ENCODE results near the gene CDH8.
"Not testable (repeated sequence)": the region's sequence is repeated elsewhere in the genome, so short reads cannot be mapped to it uniquely, and the experiment has no call there.

Gene CDH8

GRCh38 chr16:61715393-61715792 lies 320.8 kb downstream of the CDH8 start:
- Histone ChIP-seq H3K27ac (replicated peaks) (no peak overlapping the region), H3K4me3 (replicated peaks; ENCODE audit: insufficient read depth, low read length) (no peak overlapping the region), H3K27me3 (ENCODE audit: insufficient read depth, poor library complexity, severe bottlenecking) (no peaks in the 10 kb centered on the region)
- TF ChIP-seq POLR2AphosphoS5 (IDR thresholded peaks at IDR 0.05; ENCODE audit: low read depth): no peak
- no peak for TF ChIP-seq GABPA (IDR thresholded peaks at IDR 0.05; ENCODE audit: low read depth)
- TF ChIP-seq CTCF (IDR thresholded peaks at IDR 0.05; ENCODE audit: insufficient read depth, low read length): no peak
- no peak for TF ChIP-seq SPI1 (IDR thresholded peaks at IDR 0.05; ENCODE audit: borderline replicate concordance, low read depth)
- TF ChIP-seq REST (IDR thresholded peaks at IDR 0.05; ENCODE audit: insufficient replicate concordance, low read depth): no peak
- DNase-seq (ENCODE audit: low read depth in 1 of 2, low spot score in 1 of 2): no peak

- H3K4me3 ChIP-seq (replicated peaks; ENCODE audit: insufficient read depth, low read length): no peak overlapping the region
- TF ChIP-seq SPI1 (IDR thresholded peaks at IDR 0.05; ENCODE audit: borderline replicate concordance, low read depth) (no peak), GABPA (IDR thresholded peaks at IDR 0.05; ENCODE audit: low read depth) (no peak), CTCF (IDR thresholded peaks at IDR 0.05; ENCODE audit: insufficient read depth, low read length) (no peak), REST (IDR thresholded peaks at IDR 0.05; ENCODE audit: insufficient replicate concordance, low read depth) (no peak), POLR2AphosphoS5 (IDR thresholded peaks at IDR 0.05; ENCODE audit: low read depth) (no peak)
- no peak for DNase-seq (ENCODE audit: low read depth in 1 of 2, low spot score in 1 of 2)
- no peak overlapping the region for H3K27ac ChIP-seq (replicated peaks)
- H3K27me3 ChIP-seq (ENCODE audit: insufficient read depth, poor library complexity, severe bottlenecking): no peaks in the 10 kb centered on the region
These were observed 322.5 kb downstream of the CDH8 start for GRCh38 chr16:61713787-61714186.

- H3K27ac ChIP-seq (replicated peaks); H3K27me3 ChIP-seq (ENCODE audit: insufficient read depth, poor library complexity, severe bottlenecking); DNase-seq (ENCODE audit: low read depth in 1 of 2, low spot score in 1 of 2); H3K4me3 ChIP-seq (replicated peaks; ENCODE audit: insufficient read depth, low read length): not testable (repeated sequence)
These were observed 336.6 kb downstream of the CDH8 start for GRCh38 chr16:61699640-61700039.

GRCh38 chr16:61684541-61684940 lies 351.7 kb downstream of the CDH8 start:
- no peak for DNase-seq (ENCODE audit: low read depth in 1 of 2, low spot score in 1 of 2)
- Histone ChIP-seq H3K27ac (replicated peaks) (no peak overlapping the region), H3K4me3 (replicated peaks; ENCODE audit: insufficient read depth, low read length) (no peak overlapping the region), H3K27me3 (ENCODE audit: insufficient read depth, poor library complexity, severe bottlenecking) (no peaks in the 10 kb centered on the region)
- no peak for TF ChIP-seq CTCF (IDR thresholded peaks at IDR 0.05; ENCODE audit: insufficient read depth, low read length)
- TF ChIP-seq GABPA (IDR thresholded peaks at IDR 0.05; ENCODE audit: low read depth): no peak
- no peak for TF ChIP-seq REST (IDR thresholded peaks at IDR 0.05; ENCODE audit: insufficient replicate concordance, low read depth)
- TF ChIP-seq POLR2AphosphoS5 (IDR thresholded peaks at IDR 0.05; ENCODE audit: low read depth): no peak
- TF ChIP-seq SPI1 (IDR thresholded peaks at IDR 0.05; ENCODE audit: borderline replicate concordance, low read depth): no peak

Measured in HL-60 (cell line).